MCF 10A (cell line): Measurements from ENCODE around the gene MMP12. TPM values are rescaled to one million over a fixed set of nuclear protein-coding genes. Genes with fewer than 3 reads are reported as not detected.

Experiments used
- BruUV-seq: library from RNA; stranded (reverse); fragments of 400-500 nt; replicated peaks from 2 replicates; lab custom pipeline; 2021; lab: Mats Ljungman, UMichigan
- CTCF ChIA-PET: fragments of 300-600 bp; sonication (Branson Sonifier 250); formaldehyde crosslinking; extraction: SDS; loops from one replicate; lab custom pipeline; 2021; ENCODE audit warnings: antibody characterized with exemption, inconsistent platforms; lab: Yijun Ruan, JAX
- POLR2A ChIA-PET: fragments of 300-600, 350-650 bp; sonication (Branson Sonifier 250); formaldehyde crosslinking; extraction: SDS; loops from one replicate; lab custom pipeline; 2020; ENCODE audit warnings: antibody characterized with exemption, inconsistent platforms; lab: Yijun Ruan, JAX
- DNase-seq: peaks from one replicate; pipeline ENCODE4 v3.0.0-alpha.2; 2018; ENCODE audit not compliant: unreplicated experiment
- H3K27ac Mint-ChIP-seq: one replicate; pipeline ENCODE4 v1.8.0; 2022; ENCODE audit warnings: mild to moderate bottlenecking, low read depth, mixed read lengths; ENCODE audit not compliant: unreplicated experiment
- H3K27me3 Mint-ChIP-seq: one replicate; pipeline ENCODE4 v1.8.0; 2022; ENCODE audit warnings: mixed read lengths; ENCODE audit not compliant: insufficient read depth, unreplicated experiment
- H3K36me3 Mint-ChIP-seq: one replicate; pipeline ENCODE4 v1.8.0; 2022; ENCODE audit warnings: mild to moderate bottlenecking, moderate library complexity, mixed read lengths; ENCODE audit not compliant: insufficient read depth, unreplicated experiment
- H3K4me1 Mint-ChIP-seq: one replicate; pipeline ENCODE4 v1.8.0; 2022; ENCODE audit warnings: mixed read lengths; ENCODE audit not compliant: insufficient read depth, unreplicated experiment
- H3K4me3 Mint-ChIP-seq: one replicate; pipeline ENCODE4 v1.8.0; 2022; ENCODE audit warnings: mild to moderate bottlenecking, moderate library complexity, mixed read lengths; ENCODE audit not compliant: unreplicated experiment
- H3K9me3 Mint-ChIP-seq: one replicate; pipeline ENCODE4 v1.8.0; 2022; ENCODE audit warnings: mixed read lengths; ENCODE audit not compliant: unreplicated experiment
- CTCF ChIP-seq: fragments of 200-600 bp; IDR thresholded peaks from one replicate; pipeline ENCODE4 v1.8.0; 2022; ENCODE audit warnings: antibody characterized with exemption, mild to moderate bottlenecking; ENCODE audit not compliant: unreplicated experiment
- intact Hi-C: fragments of 100-400 bp; cut with micrococcal nuclease; formaldehyde crosslinking; loops from 2 replicates; pipeline ENCODE4 v1.14.1; 2022
- total RNA-seq: library from RNA; stranded (reverse); gene quantifications from 2 replicates; pipeline ENCODE4 v1.2.3, GENCODE V29; 2022

The MMP12 gene
- total RNA-seq, 1 experiment from 2014 or later, result not detected

- H3K4me3 Mint-ChIP-seq, result no peak overlapping the region
- POLR2A ChIA-PET, result interaction anchor here (0.6 to 0.7 kb wide), 2 partner anchors 20 to 378 kb away, joined by 3 read pairs; no protein-coding TSS in a partner anchor
- DNase-seq, result no peak
- no peak overlapping the region for H3K27ac Mint-ChIP-seq
- peaks cover 6% of the 10 kb centered on the region for H3K4me1 Mint-ChIP-seq
- no peaks in the 10 kb centered on the region for H3K9me3 Mint-ChIP-seq
- H3K36me3 Mint-ChIP-seq, result no peaks in the 10 kb centered on the region
- no peaks in the 10 kb centered on the region for H3K27me3 Mint-ChIP-seq
- CTCF ChIA-PET, result interaction anchor here (0.6 to 1.1 kb wide), 3 partner anchors 85 to 228 kb away, joined by 3 to 4 read pairs (median 3); no protein-coding TSS in a partner anchor
- no TSS peak for BruUV-seq
- no peak for TF ChIP-seq CTCF
- intact Hi-C loops, result no loop called here
Observed at GRCh38 chr11:102829316-102830000, 45.3 kb downstream of the MMP12 start.

GRCh38 chr11:102824556-102824955, 50.2 kb downstream of the MMP12 start:
- peaks cover 2% of the 10 kb centered on the region for H3K4me1 Mint-ChIP-seq
- no peaks in the 10 kb centered on the region for H3K9me3 Mint-ChIP-seq
- no TSS peak for BruUV-seq
- no peak for TF ChIP-seq CTCF
- H3K27ac Mint-ChIP-seq, result no peak overlapping the region
- ChIA-PET POLR2A (interaction anchor here (1.1 to 2.4 kb wide), 5 partner anchors 9 to 88 kb away, joined by 3 to 9 read pairs (median 4); partner anchors contain the start of gene MMP1), CTCF (interaction anchor here (1.2 kb wide), 1 partner anchor 30 kb away, joined by 3 read pairs; no protein-coding TSS in a partner anchor)
- no peaks in the 10 kb centered on the region for H3K36me3 Mint-ChIP-seq
- DNase-seq, result peak; percentile 51
- intact Hi-C loops, result no loop called here
- no peak overlapping the region for H3K4me3 Mint-ChIP-seq
- H3K27me3 Mint-ChIP-seq, result no peaks in the 10 kb centered on the region

GRCh38 chr11:102819491-102819890, 55.3 kb downstream of the MMP12 start:
- intact Hi-C loops, result no loop called here
- no peak for DNase-seq
- BruUV-seq, result no TSS peak
- no peak for TF ChIP-seq CTCF
- no peak overlapping the region for H3K27ac Mint-ChIP-seq
- ChIA-PET POLR2A (no interaction called here), CTCF (interaction anchor here (0.8 to 1.9 kb wide), 3 partner anchors 10 to 122 kb away, joined by 3 to 5 read pairs (median 5); no protein-coding TSS in a partner anchor)
- H3K4me3 Mint-ChIP-seq, result no peak overlapping the region
- H3K9me3 Mint-ChIP-seq, result peaks cover 19% of the 10 kb centered on the region
- no peaks in the 10 kb centered on the region for H3K27me3 Mint-ChIP-seq
- no peaks in the 10 kb centered on the region for H3K4me1 Mint-ChIP-seq
- no peaks in the 10 kb centered on the region for H3K36me3 Mint-ChIP-seq

- Mint-ChIP-seq H3K4me1 (peaks cover 17% of the 10 kb centered on the region), H3K4me3 (no peak overlapping the region), H3K27ac (no peak overlapping the region), H3K9me3 (peaks cover 16% of the 10 kb centered on the region), H3K36me3 (no peaks in the 10 kb centered on the region), H3K27me3 (no peaks in the 10 kb centered on the region)
- CTCF ChIA-PET, result interaction anchor here (0.6 to 4.8 kb wide), 4 partner anchors 33 to 128 kb away, joined by 3 to 77 read pairs (median 10); no protein-coding TSS in a partner anchor
- DNase-seq, result peak; percentile 40
- no peak for TF ChIP-seq CTCF
- POLR2A ChIA-PET, result interaction anchor here (0.9 kb wide), 1 partner anchor 33 kb away, joined by 3 read pairs; no protein-coding TSS in a partner anchor
- intact Hi-C loops, result no loop called here
- BruUV-seq, result no TSS peak
Observed at GRCh38 chr11:102813484-102813883, 61.3 kb downstream of the MMP12 start.
